SK-N-MC (cell line): ENCODE data around the gene THBS2.

Source experiments
- DNase-seq: peaks from one replicate; pipeline ENCODE4 v3.0.0-alpha.2; 2011; ENCODE audit warnings: low read depth, low spot score
- H3K27ac ChIP-seq: fragments of 200-600 bp; sonication (generic); 2 replicates; pipeline ENCODE4 v1.5.1; 2016; ENCODE audit warnings: mixed run types
- H3K36me3 ChIP-seq: fragments of 200-600 bp; sonication (generic); 2 replicates; pipeline ENCODE4 v1.6.1; 2017; ENCODE audit warnings: antibody characterized with exemption, low read length, mixed read lengths; ENCODE audit not compliant: insufficient read depth
- H3K4me3 ChIP-seq: fragments of 200-600 bp; sonication (generic); 2 replicates; pipeline ENCODE4 v1.5.1; 2016
- H3K9ac ChIP-seq: fragments of 200-600 bp; sonication (generic); 2 replicates; pipeline ENCODE4 v1.8.0; 2017; ENCODE audit warnings: mixed run types, mixed read lengths; ENCODE audit not compliant: insufficient read length
- H3K9me3 ChIP-seq: fragments of 200-600 bp; sonication (generic); 2 replicates; pipeline ENCODE4 v1.6.1; 2017; ENCODE audit warnings: low read depth, mild to moderate bottlenecking, antibody characterized with exemption, low read length, moderate library complexity, mixed read lengths
- EZH2 ChIP-seq: fragments of 200-600 bp; sonication (generic); IDR thresholded peaks from one replicate; pipeline ENCODE4 v1.6.1; 2017; ENCODE audit warnings: antibody characterized with exemption
- FOXP2 ChIP-seq: optimal IDR thresholded peaks from 2 replicates; pipeline ENCODE3; 2011; ENCODE audit warnings: mild to moderate bottlenecking, moderate library complexity; ENCODE audit not compliant: insufficient read depth; ENCODE audit errors: extremely low read length, control extremely low read depth
- POLR2AphosphoS5 ChIP-seq: IDR thresholded peaks from 2 replicates; pipeline ENCODE4 v1.6.1; 2012; ENCODE audit warnings: mild to moderate bottlenecking, low read depth, low read length, borderline replicate concordance

Gene THBS2

DNA sequence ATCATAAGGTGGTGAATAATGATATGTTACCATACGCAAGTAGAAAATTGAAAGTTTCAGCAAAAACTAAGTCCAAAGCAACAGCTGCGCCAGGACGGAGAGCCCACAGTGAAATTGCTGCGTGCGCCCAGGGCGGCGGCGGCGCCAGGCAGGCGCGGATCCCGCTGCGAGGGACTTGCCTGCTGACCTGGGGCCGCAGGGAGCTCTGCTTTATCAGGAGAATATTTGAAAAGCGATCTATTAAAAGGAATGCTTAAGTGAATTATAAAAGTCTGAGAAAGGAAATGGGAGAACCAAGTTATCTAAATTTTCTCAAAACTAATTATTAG lies 85.4 kb downstream of the THBS2 start:
- no peaks in the 10 kb centered on the region for H3K9me3 ChIP-seq
- no peak overlapping the region for H3K4me3 ChIP-seq
- H3K27ac ChIP-seq, result no peak overlapping the region
- no peaks in the 10 kb centered on the region for H3K36me3 ChIP-seq
- no peak overlapping the region for H3K9ac ChIP-seq
- no peak for DNase-seq
- no peak for TF ChIP-seq FOXP2
- TF ChIP-seq POLR2AphosphoS5, result no peak
- TF ChIP-seq EZH2, result no peak

DNA sequence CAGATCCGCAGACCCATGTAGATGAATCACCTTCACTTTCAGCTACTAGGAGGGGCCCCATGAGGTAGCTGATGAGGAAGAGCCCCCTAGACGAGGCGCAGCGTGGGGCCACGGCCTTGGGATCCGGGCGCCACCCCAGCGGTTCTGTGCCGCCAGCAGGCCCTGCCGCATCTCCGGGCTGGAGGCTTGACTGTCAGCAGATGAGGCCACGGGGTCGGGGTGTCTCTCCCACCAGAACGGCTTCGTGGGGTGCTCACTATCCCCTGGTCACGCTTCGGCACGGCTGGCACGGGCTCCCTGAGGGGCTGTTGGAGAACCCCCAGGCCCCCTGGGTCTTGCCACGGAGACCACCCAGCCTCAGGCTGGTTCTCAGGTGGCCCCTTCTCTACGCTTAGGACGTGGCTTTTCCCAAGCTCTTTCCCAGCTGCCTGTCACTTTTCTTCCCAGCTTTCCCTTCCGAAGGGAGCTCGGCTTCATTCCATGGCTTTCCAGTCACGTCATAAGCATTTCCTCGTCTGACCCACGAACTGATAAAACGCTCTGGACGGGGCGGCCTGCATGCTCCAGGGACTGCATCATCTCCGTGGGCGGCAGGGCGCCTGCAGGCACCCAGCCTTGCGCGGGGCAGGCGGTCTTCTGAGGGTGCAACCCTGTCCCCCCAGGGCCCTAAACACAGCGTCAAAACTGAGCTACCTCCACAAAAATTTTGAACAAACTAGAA lies 85.9 kb downstream of the THBS2 start:
- TF ChIP-seq FOXP2, result no peak
- no peak for TF ChIP-seq EZH2
- no peak; the same call in 1 of the 2 replicates for TF ChIP-seq POLR2AphosphoS5
- H3K36me3 ChIP-seq, result no peaks in the 10 kb centered on the region
- H3K27ac ChIP-seq, result no peak overlapping the region
- H3K9me3 ChIP-seq, result no peaks in the 10 kb centered on the region
- H3K4me3 ChIP-seq, result no peak overlapping the region
- H3K9ac ChIP-seq, result no peak overlapping the region
- no peak for DNase-seq

DNA sequence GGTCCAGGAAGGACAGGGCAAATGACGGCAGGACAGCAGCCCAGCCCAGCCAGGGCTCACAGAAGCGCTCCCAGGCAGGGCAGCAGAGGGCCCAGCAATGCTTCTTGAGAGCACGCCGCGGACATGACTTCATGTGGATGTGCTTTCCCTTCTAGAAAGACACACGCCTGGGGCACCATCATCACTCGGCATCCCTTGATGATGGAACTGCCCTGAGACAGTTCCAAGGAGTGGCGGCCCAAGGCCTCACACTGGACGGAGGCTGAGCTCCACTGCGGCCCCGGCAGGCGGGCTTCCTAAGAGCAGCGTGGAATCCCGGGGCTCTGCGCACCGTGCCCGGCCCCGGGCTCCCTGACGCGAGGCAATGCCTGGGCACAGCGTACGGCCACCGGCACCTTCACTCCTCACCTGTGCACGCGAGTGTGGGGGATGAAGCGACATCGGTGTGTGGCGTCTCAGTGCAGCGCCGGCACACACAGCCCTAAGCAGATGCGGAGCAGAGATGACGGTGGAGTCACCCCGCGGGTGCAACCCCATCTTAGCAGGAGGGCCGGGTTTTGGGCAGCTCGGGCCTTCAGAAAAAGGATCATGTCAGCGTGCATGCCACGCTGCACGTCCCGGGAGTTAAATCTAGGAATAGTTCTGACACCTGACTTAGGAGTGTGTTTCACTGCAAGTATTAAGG lies 86.6 kb downstream of the THBS2 start:
- Histone ChIP-seq H3K4me3 (no peak overlapping the region), H3K36me3 (no peaks in the 10 kb centered on the region), H3K27ac (no peak overlapping the region), H3K9me3 (no peaks in the 10 kb centered on the region), H3K9ac (no peak overlapping the region)
- TF ChIP-seq FOXP2, result no peak
- TF ChIP-seq EZH2, result no peak
- TF ChIP-seq POLR2AphosphoS5, result no peak
- no peak for DNase-seq
